HUES48 (cell line): ENCODE measurements around the gene PROB1.
"Not testable (repeated sequence)": the region's sequence is repeated elsewhere in the genome, so short reads cannot be mapped to it uniquely, and the experiment has no call there.

Experiments
- H3K27ac ChIP-seq: one replicate; pipeline ENCODE4 v1.7.0; 2013; ENCODE audit warnings: low read depth, low read length, inconsistent platforms
- H3K27me3 ChIP-seq: 2 replicates; pipeline ENCODE4 v1.6.1; 2013; ENCODE audit warnings: mild to moderate bottlenecking, low read length; ENCODE audit not compliant: control insufficient read depth, insufficient read depth
- H3K36me3 ChIP-seq: 2 replicates; pipeline ENCODE4 v1.6.1; 2013; ENCODE audit warnings: low read length; ENCODE audit not compliant: control insufficient read depth, insufficient read depth
- H3K4me1 ChIP-seq: 2 replicates; pipeline ENCODE4 v1.6.1; 2013; ENCODE audit warnings: mild to moderate bottlenecking, low read length; ENCODE audit not compliant: control insufficient read depth, insufficient read depth
- H3K4me3 ChIP-seq: 2 replicates; pipeline ENCODE4 v1.5.1; 2013; ENCODE audit warnings: mild to moderate bottlenecking, low read depth, low read length
- H3K9ac ChIP-seq: 2 replicates; pipeline ENCODE4 v1.6.1; 2013; ENCODE audit warnings: mild to moderate bottlenecking, low read depth, low read length, moderate library complexity
- H3K9me3 ChIP-seq: 2 replicates; pipeline ENCODE4 v1.6.1; 2013; ENCODE audit warnings: low read length; ENCODE audit not compliant: control insufficient read depth, insufficient read depth

PROB1 gene, protein sequence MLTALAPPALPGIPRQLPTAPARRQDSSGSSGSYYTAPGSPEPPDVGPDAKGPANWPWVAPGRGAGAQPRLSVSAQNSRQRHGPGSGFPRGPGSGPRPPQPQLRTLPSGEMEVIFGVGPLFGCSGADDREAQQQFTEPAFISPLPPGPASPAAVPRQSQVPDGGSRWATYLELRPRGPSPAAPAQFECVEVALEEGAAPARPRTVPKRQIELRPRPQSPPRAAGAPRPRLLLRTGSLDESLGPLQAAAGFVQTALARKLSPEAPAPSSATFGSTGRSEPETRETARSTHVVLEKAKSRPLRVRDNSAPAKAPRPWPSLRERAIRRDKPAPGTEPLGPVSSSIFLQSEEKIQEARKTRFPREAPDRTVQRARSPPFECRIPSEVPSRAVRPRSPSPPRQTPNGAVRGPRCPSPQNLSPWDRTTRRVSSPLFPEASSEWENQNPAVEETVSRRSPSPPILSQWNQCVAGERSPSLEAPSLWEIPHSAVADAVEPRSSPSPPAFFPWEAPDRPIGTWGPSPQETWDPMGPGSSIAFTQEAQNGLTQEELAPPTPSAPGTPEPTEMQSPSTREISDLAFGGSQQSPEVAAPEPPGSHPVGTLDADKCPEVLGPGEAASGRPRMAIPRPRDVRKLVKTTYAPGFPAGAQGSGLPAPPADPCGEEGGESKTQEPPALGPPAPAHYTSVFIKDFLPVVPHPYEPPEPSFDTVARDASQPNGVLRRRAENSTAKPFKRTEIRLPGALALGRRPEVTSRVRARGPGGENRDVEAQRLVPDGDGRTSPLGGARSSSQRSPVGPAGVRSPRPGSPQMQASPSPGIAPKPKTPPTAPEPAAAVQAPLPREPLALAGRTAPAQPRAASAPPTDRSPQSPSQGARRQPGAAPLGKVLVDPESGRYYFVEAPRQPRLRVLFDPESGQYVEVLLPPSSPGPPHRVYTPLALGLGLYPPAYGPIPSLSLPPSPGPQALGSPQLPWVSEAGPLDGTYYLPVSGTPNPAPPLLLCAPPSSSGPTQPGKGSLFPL

DNA sequence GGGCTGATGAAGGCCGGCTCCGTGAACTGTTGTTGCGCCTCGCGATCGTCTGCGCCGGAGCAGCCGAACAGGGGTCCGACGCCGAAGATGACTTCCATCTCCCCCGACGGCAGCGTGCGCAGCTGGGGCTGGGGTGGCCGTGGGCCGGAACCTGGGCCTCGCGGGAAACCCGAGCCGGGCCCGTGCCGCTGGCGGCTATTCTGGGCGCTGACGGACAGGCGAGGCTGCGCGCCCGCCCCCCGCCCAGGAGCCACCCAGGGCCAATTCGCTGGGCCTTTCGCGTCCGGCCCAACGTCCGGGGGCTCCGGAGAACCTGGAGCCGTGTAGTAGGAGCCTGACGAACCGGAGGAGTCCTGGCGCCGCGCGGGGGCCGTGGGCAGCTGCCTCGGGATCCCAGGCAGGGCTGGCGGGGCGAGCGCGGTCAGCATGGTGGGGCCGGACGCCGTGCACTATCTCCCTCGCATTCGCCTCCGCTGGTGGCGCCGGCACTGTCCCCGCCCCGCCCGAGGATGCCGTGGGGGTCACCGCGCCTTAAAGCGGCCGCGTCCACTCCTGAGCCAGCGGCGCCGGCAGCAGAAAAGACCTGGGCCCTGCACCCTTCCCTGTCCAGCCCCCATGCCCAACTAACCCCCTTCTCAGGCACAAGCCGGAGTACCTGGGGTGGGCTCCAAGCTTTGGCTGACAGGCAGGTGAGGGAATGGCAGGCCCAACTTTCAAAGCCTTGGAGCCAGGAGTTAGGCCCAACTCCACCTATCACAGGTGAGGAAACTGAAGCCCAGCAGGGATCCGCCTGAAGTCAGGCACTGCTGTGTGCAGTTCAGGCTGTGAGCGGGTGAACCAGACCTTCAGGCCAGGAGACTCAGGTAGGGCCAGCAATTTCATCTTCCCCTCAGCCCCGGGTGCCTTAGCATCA lies at the start of gene PROB1:
Gene PROB1 (minus strand): TSS at position 451 of the 913 bp plus-strand sequence. CDS start 23 bp downstream, at position 428.
- Histone ChIP-seq H3K27me3 (peaks cover 27% of the 10 kb centered on the region), H3K36me3 (peaks cover 6% of the 10 kb centered on the region; the same call in 1 of the 2 replicates), H3K9me3 (no peaks in the 10 kb centered on the region), H3K9ac (0 out of 2 replicates have a peak within 1 kb of the TSS, but pooled peaks have one; percentile 20), H3K27ac (no peak within 1 kb of the TSS), H3K4me1 (peaks cover 7% of the 10 kb centered on the region; the same call in 1 of the 2 replicates), H3K4me3 (peak within 1 kb of the TSS; percentile 63)

DNA sequence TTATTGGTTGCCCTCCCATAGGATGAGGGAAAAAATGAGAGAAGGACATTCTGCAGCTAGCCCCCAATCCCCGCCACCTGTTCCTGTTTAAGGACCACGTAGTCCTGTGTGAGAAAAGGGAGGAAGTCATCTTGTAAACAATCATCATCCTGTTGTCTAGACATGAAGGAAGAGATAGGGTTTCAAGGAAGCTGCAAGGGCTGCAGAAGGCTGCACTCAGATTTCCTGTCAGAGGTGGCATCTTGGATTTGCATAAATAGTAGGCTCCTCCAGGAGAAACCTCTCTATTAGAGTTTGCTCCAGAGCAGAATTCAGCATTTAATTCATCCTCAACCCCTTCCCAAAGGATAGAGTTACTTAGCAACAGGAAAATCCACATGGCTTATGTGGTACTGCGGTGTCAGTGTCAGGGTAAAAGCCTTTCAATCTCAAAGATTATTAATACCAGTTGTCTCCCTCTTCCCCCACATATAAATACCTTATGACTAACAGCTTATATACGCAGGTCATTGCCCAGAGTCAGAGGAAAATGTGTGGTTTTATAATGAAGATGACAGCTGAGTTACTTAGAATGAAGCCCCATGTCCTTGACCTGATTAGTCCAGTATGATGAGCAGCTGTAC lies 49.0 kb upstream of the PROB1 start:
- no peak overlapping the region for H3K9ac ChIP-seq
- peaks cover 4% of the 10 kb centered on the region; the same call in 1 of the 2 replicates for H3K4me1 ChIP-seq
- H3K36me3 ChIP-seq = no peaks in the 10 kb centered on the region
- H3K27me3 ChIP-seq = no peaks in the 10 kb centered on the region
- H3K4me3 ChIP-seq = no peak overlapping the region
- H3K27ac ChIP-seq = no peak overlapping the region
- no peaks in the 10 kb centered on the region for H3K9me3 ChIP-seq

DNA sequence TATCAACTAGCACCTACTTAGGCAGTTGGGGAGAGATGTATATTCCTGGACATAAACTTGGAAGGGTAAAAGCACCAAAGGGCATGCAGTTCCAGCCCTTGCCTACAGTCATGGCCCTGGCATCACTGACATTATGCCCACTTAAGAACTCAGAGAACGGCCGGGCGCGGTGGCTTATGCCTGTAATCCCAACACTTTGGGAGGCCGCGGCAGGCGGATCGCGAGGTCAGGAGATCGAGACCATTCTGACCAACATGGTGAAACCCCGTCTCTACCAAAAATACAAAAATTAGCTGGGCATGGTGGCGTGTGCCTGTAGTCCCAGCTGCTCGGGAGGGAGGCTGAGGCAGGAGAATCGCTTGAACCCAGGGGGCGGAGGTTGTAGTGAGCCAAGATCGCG lies 45.5 kb upstream of the PROB1 start:
- not testable (repeated sequence) for H3K4me1 ChIP-seq, H3K9ac ChIP-seq, H3K27me3 ChIP-seq, H3K27ac ChIP-seq, H3K4me3 ChIP-seq, H3K9me3 ChIP-seq
- peaks cover 16% of the 10 kb centered on the region for H3K36me3 ChIP-seq

DNA sequence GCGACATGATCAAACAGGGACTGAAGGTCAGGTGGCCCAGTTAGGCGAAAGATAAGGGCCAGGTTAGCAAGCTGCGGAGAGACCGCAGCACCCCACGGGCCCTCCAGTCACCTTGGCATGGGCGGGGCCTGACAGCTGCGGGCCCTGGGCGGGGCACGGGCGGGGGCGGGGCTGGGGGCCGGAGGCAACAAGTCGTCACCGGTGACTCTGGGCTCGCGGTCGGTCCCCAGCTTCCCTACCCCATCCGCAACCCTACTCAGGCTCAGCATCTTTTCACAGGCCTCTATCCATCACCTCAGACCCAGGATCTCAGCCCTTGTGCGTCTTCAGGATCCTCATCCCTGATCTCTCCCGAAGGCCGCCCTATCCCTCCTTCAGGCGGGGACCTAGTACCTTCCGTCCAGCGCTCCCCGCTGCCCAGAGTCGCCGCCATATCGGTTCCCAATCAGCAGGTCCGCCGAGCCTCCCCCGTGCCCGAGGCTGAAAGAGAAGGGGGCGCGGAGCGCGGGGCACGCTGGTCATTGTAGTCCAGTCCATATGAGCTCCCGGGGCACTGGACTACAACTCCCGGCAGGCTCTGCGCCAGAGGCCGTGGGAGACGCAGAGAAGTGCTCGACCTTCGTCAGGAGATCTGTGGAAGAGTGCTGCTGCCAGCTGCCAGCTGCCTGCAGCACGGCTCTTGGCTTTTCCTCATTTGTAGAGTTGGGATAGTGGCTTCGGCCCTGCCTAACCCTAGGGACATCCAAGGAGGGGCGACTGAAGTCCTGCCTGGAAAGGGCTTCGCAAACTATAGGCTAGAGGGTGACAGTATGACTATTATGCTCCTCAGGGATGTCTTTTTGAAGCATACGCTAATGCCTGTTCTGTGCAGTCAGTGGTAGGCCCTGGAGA lies 44.4 kb upstream of the PROB1 start, which contains the start of gene DNAJC18:
Gene DNAJC18 (minus strand): TSS at position 513 of the 891 bp plus-strand sequence. CDS start 80 bp downstream, at position 433.
- Histone ChIP-seq H3K4me3 (peak within 1 kb of the TSS; percentile 90), H3K36me3 (peaks cover 22% of the 10 kb centered on the region), H3K27me3 (no peaks in the 10 kb centered on the region), H3K4me1 (peaks cover 8% of the 10 kb centered on the region), H3K27ac (peak within 1 kb of the TSS; percentile 90), H3K9ac (peak within 1 kb of the TSS; percentile 89), H3K9me3 (no peaks in the 10 kb centered on the region)

DNA sequence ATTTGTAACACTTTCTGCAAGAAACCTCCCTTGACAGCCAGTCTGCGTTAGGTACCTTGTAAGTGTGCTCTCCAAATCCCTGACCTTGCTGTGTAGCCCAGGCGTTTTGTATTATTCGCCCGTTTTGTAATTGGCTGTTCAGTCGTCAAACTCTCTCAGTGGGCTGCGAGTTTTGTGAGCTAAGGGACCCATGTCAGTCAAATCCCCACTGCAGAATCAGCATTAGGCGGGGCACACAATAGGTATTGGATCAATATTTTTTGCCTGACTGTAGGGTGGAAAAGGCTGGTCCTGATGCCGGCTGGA lies 43.8 kb upstream of the PROB1 start:
- Histone ChIP-seq H3K9me3 (no peaks in the 10 kb centered on the region), H3K27me3 (no peaks in the 10 kb centered on the region), H3K36me3 (peaks cover 27% of the 10 kb centered on the region), H3K4me3 (peak overlapping the region; percentile 90), H3K27ac (no peak overlapping the region), H3K4me1 (peaks cover 8% of the 10 kb centered on the region), H3K9ac (no peak overlapping the region)

DNA sequence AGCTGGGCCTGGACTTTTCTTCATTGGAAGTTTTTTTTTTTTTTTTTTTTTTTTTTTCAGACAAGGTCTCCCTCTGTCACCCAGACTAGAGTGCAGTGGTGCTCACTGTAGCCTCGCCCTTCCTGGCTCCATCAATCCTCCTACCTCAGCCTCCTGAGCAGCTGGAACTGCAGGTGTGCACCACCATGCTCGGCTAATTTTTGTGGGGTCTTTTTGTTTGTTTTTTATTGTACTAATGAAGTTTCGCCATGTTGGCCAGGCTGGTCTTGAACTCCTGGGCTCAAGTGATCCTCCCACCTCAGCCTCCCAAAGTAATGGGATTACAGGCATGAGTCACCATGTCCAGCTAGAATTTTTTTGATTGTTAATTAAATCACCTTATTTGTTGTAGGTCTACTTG lies 40.8 kb upstream of the PROB1 start:
- Histone ChIP-seq H3K4me3 (no peak overlapping the region), H3K9ac (no peak overlapping the region), H3K27me3 (no peaks in the 10 kb centered on the region), H3K36me3 (peaks cover 43% of the 10 kb centered on the region), H3K9me3 (no peaks in the 10 kb centered on the region), H3K27ac (no peak overlapping the region), H3K4me1 (peaks cover 8% of the 10 kb centered on the region)

DNA sequence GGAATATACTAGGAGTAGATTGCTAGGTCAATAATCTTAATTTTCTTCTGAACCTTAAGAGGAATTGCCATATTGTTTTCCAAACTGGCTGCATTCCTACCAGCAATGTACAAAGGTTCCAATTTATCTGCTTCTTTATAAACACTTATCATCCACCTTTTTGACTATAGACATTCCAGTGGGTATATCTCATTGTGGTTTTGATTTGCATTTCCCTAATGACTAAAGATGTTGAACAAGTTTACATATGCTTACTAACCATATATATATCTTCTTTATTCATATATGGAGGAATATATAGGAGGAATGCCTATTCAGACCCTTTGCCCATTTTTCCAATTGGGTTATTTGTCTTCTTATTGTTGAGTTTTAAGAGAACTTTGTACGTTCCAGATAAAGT lies 36.8 kb upstream of the PROB1 start:
- Histone ChIP-seq H3K9ac (no peak overlapping the region), H3K4me1 (no peaks in the 10 kb centered on the region), H3K27me3 (no peaks in the 10 kb centered on the region), H3K4me3 (no peak overlapping the region), H3K27ac (no peak overlapping the region), H3K36me3 (peaks cover 64% of the 10 kb centered on the region), H3K9me3 (no peaks in the 10 kb centered on the region)

DNA sequence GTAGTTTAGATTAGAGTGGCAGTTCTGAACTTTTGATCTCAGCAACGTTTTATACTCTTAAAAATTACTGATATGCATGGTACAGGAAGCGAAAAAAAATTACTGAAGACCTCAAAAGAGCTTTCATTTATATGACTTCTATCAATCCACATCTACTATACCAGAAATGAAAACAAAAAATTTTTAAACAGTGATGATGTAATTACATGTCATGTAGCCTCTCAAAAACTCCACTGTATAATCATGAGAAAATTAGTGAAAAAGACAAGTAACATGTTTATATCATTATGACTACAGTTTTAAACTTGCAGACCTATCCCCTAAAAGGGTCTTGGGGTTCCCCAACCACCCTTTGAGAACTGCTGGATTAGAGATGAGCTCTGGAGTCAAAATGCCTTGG lies 35.1 kb upstream of the PROB1 start:
- no peak overlapping the region for H3K27ac ChIP-seq
- H3K27me3 ChIP-seq = no peaks in the 10 kb centered on the region
- H3K9me3 ChIP-seq = no peaks in the 10 kb centered on the region
- H3K36me3 ChIP-seq = peaks cover 67% of the 10 kb centered on the region
- no peak overlapping the region for H3K4me3 ChIP-seq
- no peak overlapping the region for H3K9ac ChIP-seq
- H3K4me1 ChIP-seq = no peaks in the 10 kb centered on the region

DNA sequence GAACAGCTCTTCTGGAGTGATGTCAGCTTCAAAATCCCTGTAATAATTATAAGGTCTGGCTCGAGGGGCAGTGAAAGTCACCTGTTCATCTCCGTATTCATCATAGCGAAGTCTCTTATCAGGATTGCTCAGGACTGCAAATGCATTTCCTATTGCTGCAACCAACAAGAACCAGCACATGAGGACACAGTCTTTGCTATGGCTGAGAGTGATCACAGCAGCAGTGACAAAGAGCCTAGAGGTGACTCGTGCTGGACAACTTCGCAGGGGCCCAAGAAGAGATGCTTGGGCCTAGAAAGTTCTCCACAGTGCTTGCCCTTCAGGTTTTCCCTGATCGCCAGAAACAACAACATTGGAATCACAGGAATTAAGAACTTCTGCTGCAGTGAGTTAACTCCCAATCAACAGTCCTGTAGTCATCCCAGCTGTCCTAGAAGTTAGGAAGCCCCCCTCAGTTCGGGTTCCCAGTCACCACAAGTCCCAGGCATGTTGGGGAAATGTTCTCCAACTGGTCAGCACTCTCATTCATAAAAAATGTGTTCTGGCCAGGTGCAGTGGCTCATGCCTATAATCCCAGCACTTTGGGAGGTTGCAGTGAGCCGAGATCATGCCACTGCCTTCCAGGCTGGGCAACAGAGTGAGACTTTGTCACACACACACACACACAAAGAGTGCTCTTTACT lies 31.4 kb upstream of the PROB1 start:
- peaks cover 62% of the 10 kb centered on the region for H3K36me3 ChIP-seq
- H3K9ac ChIP-seq = no peak overlapping the region
- H3K4me3 ChIP-seq = no peak overlapping the region
- no peaks in the 10 kb centered on the region for H3K4me1 ChIP-seq
- no peaks in the 10 kb centered on the region for H3K9me3 ChIP-seq
- H3K27me3 ChIP-seq = no peaks in the 10 kb centered on the region
- H3K27ac ChIP-seq = no peak overlapping the region
